HepG2 (cell line): Measurements from ENCODE around the gene FECH. TPM values are rescaled to one million over a fixed set of nuclear protein-coding genes. Genes with fewer than 3 reads are reported as not detected.

Experiments
- ATAC-seq: fragments of 200-7000 bp; cut with Tn5 transposase; 3 replicates; pipeline ENCODE4 v1.9.1; 2020; ENCODE audit warnings: mild to moderate bottlenecking, moderate library complexity
- BruUV-seq: library from RNA; stranded (reverse); fragments of 400-500 nt; replicated peaks from 2 replicates; lab custom pipeline; 2021; lab: Mats Ljungman, UMichigan
- CTCF ChIA-PET: fragments of 300-600 bp; formaldehyde crosslinking; extraction: SDS; loops from one replicate; lab custom pipeline; 2021; ENCODE audit warnings: low total read pairs, inconsistent platforms, low intra/inter-chr PET ratio; lab: Yijun Ruan, JAX
- POLR2A ChIA-PET: fragments of 350-600 bp; sonication (Branson Sonifier 250); formaldehyde crosslinking; loops from one replicate; lab custom pipeline; 2020; ENCODE audit warnings: antibody characterized with exemption, inconsistent platforms; lab: Yijun Ruan, JAX
- DNase-seq: peaks from one replicate; pipeline ENCODE4 v3.0.0-alpha.2; 2015; ENCODE audit warnings: low spot score
- FAIRE-seq: peaks from 3 replicates; lab custom pipeline; 2011; peaks lifted over from hg19 to GRCh38; lab: Jason Lieb, UNC
- H2AFZ ChIP-seq: one replicate; pipeline ENCODE4 v1.6.1; 2011; ENCODE audit warnings: low read length, inconsistent platforms
- H3K27ac ChIP-seq: fragments of 300-600 bp; 3 replicates; pipeline ENCODE4 v1.8.0; 2011; ENCODE audit warnings: mixed run types, mild to moderate bottlenecking, mixed read lengths, low read length, inconsistent platforms; ENCODE audit not compliant: insufficient read depth; ENCODE audit errors: extremely low read length
- H3K27me3 ChIP-seq, 2 experiments: fragments of 200-600 bp in 1 of 2; 2 replicates in 1 of 2; 3 replicates in 1 of 2; pipeline versions ENCODE4 v1.6.0 to v1.8.0; 2011; ENCODE audit warnings: low read length in 2 of 2, mild to moderate bottlenecking in 2 of 2, moderate library complexity in 2 of 2, inconsistent platforms in 1 of 2; ENCODE audit not compliant: insufficient read depth in 2 of 2, control insufficient read depth in 1 of 2
- H3K36me3 ChIP-seq, 2 experiments: fragments of 200-600 bp in 1 of 2; replicated peaks in 1 of 2; 2 replicates in 1 of 2; 3 replicates in 1 of 2; pipeline versions ENCODE4 v1.5.1 to v1.8.0; 2011; ENCODE audit warnings: low read length in 2 of 2, inconsistent platforms in 1 of 2; ENCODE audit not compliant: insufficient read depth in 2 of 2, control insufficient read depth in 1 of 2
- H3K4me1 ChIP-seq: 2 replicates; pipeline ENCODE4 v1.5.1; 2012; ENCODE audit warnings: low read length, inconsistent platforms; ENCODE audit not compliant: insufficient read depth
- H3K4me2 ChIP-seq: 2 replicates; pipeline ENCODE4 v1.6.0; 2011; ENCODE audit warnings: low read depth, low read length, inconsistent platforms
- H3K4me3 ChIP-seq, 3 experiments: fragments of 200-600 bp in 1 of 3; sonication (generic), shearing (Covaris generic) in 1 of 3; replicated peaks in 1 of 3; 2 replicates each; pipeline ENCODE4 v1.5.1; 2011 to 2016; ENCODE audit warnings: low read length in 3 of 3, inconsistent platforms in 2 of 3, low read depth in 2 of 3, mild to moderate bottlenecking in 2 of 3, control low read depth in 1 of 3, mixed read lengths in 1 of 3; ENCODE audit not compliant: insufficient read depth in 1 of 3
- H3K79me2 ChIP-seq: one replicate; pipeline ENCODE4 v1.6.1; 2011; ENCODE audit warnings: low read length, inconsistent platforms; ENCODE audit not compliant: insufficient read depth
- H3K9ac ChIP-seq: 2 replicates; pipeline ENCODE4 v1.6.0; 2011; ENCODE audit warnings: mild to moderate bottlenecking, low read depth, low read length, inconsistent platforms; ENCODE audit not compliant: insufficient read depth
- H3K9me3 ChIP-seq: 2 replicates; pipeline ENCODE4 v1.5.1; 2012; ENCODE audit warnings: mild to moderate bottlenecking, low read length
- H4K20me1 ChIP-seq: 2 replicates; pipeline ENCODE4 v1.6.0; 2011; ENCODE audit warnings: inconsistent platforms, mild to moderate bottlenecking, low read length, moderate library complexity; ENCODE audit not compliant: insufficient read depth
- FUBP1 ChIP-seq: sonication (generic); formaldehyde crosslinking; IDR thresholded peaks from 2 replicates; pipeline ENCODE4 v1.5.1; 2020; ENCODE audit warnings: missing genetic modification reagents, mild to moderate bottlenecking, borderline replicate concordance
- GLMP ChIP-seq: sonication (generic); formaldehyde crosslinking; IDR thresholded peaks from 2 replicates; pipeline ENCODE4 v1.9.0; 2021; ENCODE audit warnings: missing genetic modification reagents, mild to moderate bottlenecking, borderline replicate concordance
- NBN ChIP-seq: fragments of 450-650 bp; conservative IDR thresholded peaks from 2 replicates; pipeline ENCODE4 v1.6.1; 2017
- NCOR1 ChIP-seq: fragments of 200-600 bp; sonication (generic); IDR thresholded peaks from 2 replicates; pipeline ENCODE4 v1.7.0; 2017; ENCODE audit warnings: antibody characterized with exemption, low read length, borderline replicate concordance
- NFIB ChIP-seq: sonication (generic); formaldehyde crosslinking; IDR thresholded peaks from 2 replicates; pipeline ENCODE4 v1.9.0; 2021; ENCODE audit warnings: missing genetic modification reagents, mild to moderate bottlenecking, borderline replicate concordance
- NFKB2 ChIP-seq: sonication (generic); formaldehyde crosslinking; IDR thresholded peaks from 2 replicates; pipeline ENCODE4 v1.4.0; 2020; ENCODE audit warnings: missing genetic modification reagents, borderline replicate concordance
- NKX3-1 ChIP-seq: sonication (generic); formaldehyde crosslinking; IDR thresholded peaks from 2 replicates; pipeline ENCODE4 v1.5.0; 2020; ENCODE audit warnings: missing genetic modification reagents
- SALL2 ChIP-seq: sonication (generic); formaldehyde crosslinking; IDR thresholded peaks from 2 replicates; pipeline ENCODE4 v1.8.1; 2023; ENCODE audit warnings: mild to moderate bottlenecking, missing genetic modification reagents, inconsistent platforms
- SATB2 ChIP-seq: sonication (generic); formaldehyde crosslinking; IDR thresholded peaks from 2 replicates; pipeline ENCODE4 v1.5.0; 2020; ENCODE audit warnings: missing genetic modification reagents
- SNAPC4 ChIP-seq: sonication (generic); formaldehyde crosslinking; IDR thresholded peaks from 2 replicates; pipeline ENCODE4 v1.4.0; 2020; ENCODE audit warnings: mild to moderate bottlenecking, missing genetic modification reagents
- THAP9 ChIP-seq: sonication (generic); formaldehyde crosslinking; IDR thresholded peaks from 2 replicates; pipeline ENCODE4; 2020; ENCODE audit warnings: missing genetic modification reagents, mild to moderate bottlenecking, borderline replicate concordance
- THYN1 ChIP-seq: sonication (generic); formaldehyde crosslinking; IDR thresholded peaks from 2 replicates; pipeline ENCODE4 v1.8.1; 2023; ENCODE audit warnings: low read depth, mild to moderate bottlenecking, moderate library complexity, missing genetic modification reagents, borderline replicate concordance
- ZNF317 ChIP-seq: sonication (generic); formaldehyde crosslinking; IDR thresholded peaks from 2 replicates; pipeline ENCODE4 v1.5.0; 2020; ENCODE audit warnings: mild to moderate bottlenecking, missing genetic modification reagents
- ZNF879 ChIP-seq: sonication (generic); formaldehyde crosslinking; IDR thresholded peaks from 2 replicates; pipeline ENCODE4 v1.8.1; 2023; ENCODE audit warnings: missing genetic modification reagents
- WGBS: methylation state at CpG from one replicate; pipeline ENCODE4 v1.1.6; 2017; ENCODE audit warnings: low lambda C conversion rate; 5-methylcytosine and 5-hydroxymethylcytosine counted together
- in situ Hi-C: cut with HindIII; loops from 2 replicates; pipeline ENCODE4 v1.10.0; 2017; ENCODE audit warnings: low pct_unique_long_range_greater_than_20kb; ENCODE audit not compliant: extremely low pct_ligation_motif_present
- intact Hi-C: fragments of 100-400 bp; cut with micrococcal nuclease; formaldehyde crosslinking; loops from one replicate; pipeline ENCODE4 v1.10.0; 2022; ENCODE audit not compliant: unreplicated experiment
- polyA plus RNA-seq, 8 experiments: library from polyadenylated mRNA; depleted of rRNA in 3 of 8; stranded (reverse) in 7 of 8; unstranded in 1 of 8; fragments of >200 nt; fragmentation: Illumina TruSeq in 4 of 8; extraction: Trizol in 4 of 8; gene quantifications; 2 replicates each; pipeline versions ENCODE4 v1.2.1 to v1.2.3, GENCODE V29; 2011 to 2016; ENCODE audit warnings: low read depth in 4 of 8, missing spikeins in 1 of 8, mixed read lengths in 1 of 8; ENCODE audit not compliant: insufficient read depth in 1 of 8
- total RNA-seq, 5 experiments: library from RNA; depleted of rRNA; stranded (reverse); fragments of >200 nt; fragmentation: Illumina TruSeq; extraction: Trizol; gene quantifications; 2 replicates each; pipeline ENCODE4 v1.2.3, GENCODE V29; 2016; ENCODE audit warnings: low read depth in 1 of 5

Gene FECH
- total and polyA plus RNA-seq, 2 of the 13 experiments (the other 11 are each of a cell fraction or from before 2014, with no cell fraction given): 14.7 to 21.9 TPM

GRCh38 chr18:57538614-57539013 lies 47.9 kb downstream of the FECH start:
- FAIRE-seq (no peak), DNase-seq (no peak), ATAC-seq (no peak)
- 34% methylated on average over 3 of the region's 3 CpGs for WGBS
- Histone ChIP-seq H3K4me3 (no peak overlapping the region), H3K27me3 (peaks cover 2 to 11% of the 10 kb centered on the region in 2 experiments; a peak in 2 of 5 replicates), H3K9me3 (no peaks in the 10 kb centered on the region), H3K9ac (no peak overlapping the region), H3K36me3 (no peaks in the 10 kb centered on the region), H2AFZ (no peak overlapping the region), H3K4me2 (no peak overlapping the region), H3K27ac (no peak overlapping the region), H3K79me2 (no peaks in the 10 kb centered on the region), H3K4me1 (peaks cover 23% of the 10 kb centered on the region), H4K20me1 (no peaks in the 10 kb centered on the region)
- intact Hi-C loops: no loop called here
- in situ Hi-C loops: no loop called here
- POLR2A ChIA-PET: no interaction called here
- no TSS peak for BruUV-seq
- CTCF ChIA-PET: no interaction called here
- no peak for TF ChIP-seq ZNF879 (CRISPR knock-in tag)
- TF ChIP-seq SALL2 (CRISPR knock-in tag): no peak
- TF ChIP-seq ZNF317 (CRISPR knock-in tag): no peak
- no peak for TF ChIP-seq THAP9 (CRISPR knock-in tag)
- no peak for TF ChIP-seq SATB2 (CRISPR knock-in tag)
- TF ChIP-seq NKX3-1: no peak
- no peak for TF ChIP-seq FUBP1 (CRISPR knock-in tag)
- no peak for TF ChIP-seq THYN1 (CRISPR knock-in tag)
- no peak for TF ChIP-seq NCOR1
- no peak for TF ChIP-seq NBN
- no peak for TF ChIP-seq GLMP (CRISPR knock-in tag)
- no peak for TF ChIP-seq NFKB2
- no peak for TF ChIP-seq NFIB (CRISPR knock-in tag)
- TF ChIP-seq SNAPC4: no peak
